Kidney epithelial cell (primary cell): ENCODE results near the gene ARHGEF1. TPM values are rescaled to one million over a fixed set of nuclear protein-coding genes. Genes with fewer than 3 reads are reported as not detected.

Experiments used
- DNase-seq: peaks from one replicate; pipeline ENCODE4 v3.0.0-alpha.2; 2010; ENCODE audit warnings: low read depth
- H3K27me3 ChIP-seq: 2 replicates; pipeline ENCODE4 v1.6.0; 2011; ENCODE audit warnings: low read length; ENCODE audit not compliant: control insufficient read depth, insufficient read depth
- H3K36me3 ChIP-seq: 2 replicates; pipeline ENCODE4 v1.5.1; 2011; ENCODE audit warnings: low read length; ENCODE audit not compliant: control insufficient read depth, insufficient read depth
- H3K4me3 ChIP-seq: 2 replicates; pipeline ENCODE4 v1.5.1; 2011; ENCODE audit warnings: low read depth, mild to moderate bottlenecking, control low read depth, low read length
- total RNA-seq: library from RNA; depleted of rRNA; stranded (reverse); fragments of >200 nt; gene quantifications from 2 replicates; pipeline ENCODE4 v1.2.3, GENCODE V29; 2015
- TF ChIP-seq, protein P1 (sequence below): IDR thresholded peaks from 2 replicates; pipeline ENCODE4 v1.5.1; 2011; ENCODE audit warnings: mild to moderate bottlenecking, moderate library complexity, low read length, control low read depth, inconsistent platforms; ENCODE audit not compliant: insufficient read depth, poor library complexity, severe bottlenecking

Gene ARHGEF1
- total RNA-seq, 1 donor from 2014 or later = 72.2 TPM

DNA sequence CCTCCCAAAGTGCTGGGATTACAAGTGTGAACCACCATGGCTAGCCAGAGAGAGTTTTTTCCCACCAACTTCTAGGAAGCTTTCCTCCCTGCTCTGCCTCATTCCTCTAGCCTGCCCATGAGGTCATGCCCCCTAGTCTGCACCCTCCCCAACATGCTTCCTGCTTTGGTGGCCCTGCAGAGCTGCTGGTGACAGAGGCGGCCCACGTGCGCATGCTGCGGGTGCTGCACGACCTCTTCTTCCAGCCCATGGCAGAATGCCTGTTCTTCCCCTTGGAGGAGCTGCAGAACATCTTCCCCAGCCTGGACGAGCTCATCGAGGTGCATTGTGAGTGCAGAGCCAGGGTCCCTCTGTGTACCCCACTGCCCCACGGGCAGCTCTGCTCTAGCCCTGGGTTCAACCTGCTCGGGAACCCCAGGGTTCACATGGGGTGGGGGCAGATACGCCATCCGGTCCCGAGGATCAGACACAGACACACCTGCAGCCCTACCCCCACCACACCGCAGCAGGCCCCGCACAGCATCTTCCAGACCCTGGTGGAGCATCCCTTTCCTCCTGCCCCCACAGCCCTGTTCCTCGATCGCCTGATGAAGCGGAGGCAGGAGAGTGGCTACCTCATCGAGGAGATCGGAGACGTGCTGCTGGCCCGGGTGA is 18.9 kb downstream of the ARHGEF1 start:
- Histone ChIP-seq H3K36me3 (no peaks in the 10 kb centered on the region), H3K27me3 (no peaks in the 10 kb centered on the region), H3K4me3 (no peak overlapping the region)
- TF ChIP-seq, protein P1, sequence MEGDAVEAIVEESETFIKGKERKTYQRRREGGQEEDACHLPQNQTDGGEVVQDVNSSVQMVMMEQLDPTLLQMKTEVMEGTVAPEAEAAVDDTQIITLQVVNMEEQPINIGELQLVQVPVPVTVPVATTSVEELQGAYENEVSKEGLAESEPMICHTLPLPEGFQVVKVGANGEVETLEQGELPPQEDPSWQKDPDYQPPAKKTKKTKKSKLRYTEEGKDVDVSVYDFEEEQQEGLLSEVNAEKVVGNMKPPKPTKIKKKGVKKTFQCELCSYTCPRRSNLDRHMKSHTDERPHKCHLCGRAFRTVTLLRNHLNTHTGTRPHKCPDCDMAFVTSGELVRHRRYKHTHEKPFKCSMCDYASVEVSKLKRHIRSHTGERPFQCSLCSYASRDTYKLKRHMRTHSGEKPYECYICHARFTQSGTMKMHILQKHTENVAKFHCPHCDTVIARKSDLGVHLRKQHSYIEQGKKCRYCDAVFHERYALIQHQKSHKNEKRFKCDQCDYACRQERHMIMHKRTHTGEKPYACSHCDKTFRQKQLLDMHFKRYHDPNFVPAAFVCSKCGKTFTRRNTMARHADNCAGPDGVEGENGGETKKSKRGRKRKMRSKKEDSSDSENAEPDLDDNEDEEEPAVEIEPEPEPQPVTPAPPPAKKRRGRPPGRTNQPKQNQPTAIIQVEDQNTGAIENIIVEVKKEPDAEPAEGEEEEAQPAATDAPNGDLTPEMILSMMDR = no peak
- DNase-seq = no peak

DNA sequence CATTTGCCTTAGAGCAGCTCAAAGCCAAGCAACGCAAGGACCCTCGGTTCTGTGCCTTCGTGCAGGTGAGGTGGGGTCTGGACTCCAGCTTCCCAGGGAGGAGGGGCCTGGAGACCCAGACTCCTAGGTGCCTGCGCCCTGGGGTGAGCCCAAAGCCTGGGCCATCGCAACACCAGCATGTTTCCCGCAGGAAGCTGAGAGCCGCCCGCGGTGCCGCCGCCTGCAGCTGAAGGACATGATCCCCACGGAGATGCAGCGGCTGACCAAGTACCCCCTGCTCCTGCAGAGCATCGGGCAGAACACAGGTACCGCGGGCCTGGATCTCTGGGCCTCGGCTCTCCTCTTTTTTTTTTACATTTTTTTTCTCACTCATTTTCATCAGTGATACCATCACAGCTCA is 19.6 kb downstream of the ARHGEF1 start:
- Histone ChIP-seq H3K36me3 (no peaks in the 10 kb centered on the region), H3K4me3 (no peak overlapping the region)

DNA sequence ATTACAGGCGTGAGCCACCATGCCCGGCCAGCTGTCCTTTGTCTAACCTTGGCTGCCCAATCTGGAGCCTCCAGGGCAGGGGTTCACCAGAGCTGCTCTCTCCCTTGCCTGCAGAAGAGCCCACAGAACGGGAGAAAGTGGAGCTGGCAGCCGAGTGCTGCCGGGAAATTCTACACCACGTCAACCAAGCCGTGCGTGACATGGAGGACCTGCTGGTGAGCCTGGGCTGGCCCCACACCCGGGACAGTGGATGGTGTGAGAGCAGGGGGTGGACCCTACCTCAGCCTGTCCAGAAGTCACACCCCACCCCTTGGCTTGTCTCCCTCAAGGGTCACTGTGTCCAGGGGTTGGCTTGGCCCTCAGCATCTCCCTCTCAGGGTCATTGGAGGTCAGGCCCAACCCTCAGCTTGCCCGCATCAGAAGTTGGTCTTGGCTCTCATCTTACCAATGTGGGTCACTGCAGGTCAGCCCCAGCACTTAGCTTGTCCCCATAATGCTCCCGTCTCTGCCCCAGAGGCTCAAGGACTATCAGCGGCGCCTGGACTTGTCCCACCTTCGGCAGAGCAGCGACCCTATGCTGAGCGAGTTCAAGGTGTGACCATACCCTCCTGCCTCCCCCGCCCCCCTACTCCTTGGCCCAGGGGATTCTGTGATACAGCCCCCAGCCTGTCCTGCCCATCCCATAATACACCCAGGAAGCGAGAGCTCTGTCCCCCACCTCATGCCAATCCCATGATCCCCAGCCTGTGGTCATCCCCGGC is 20.4 kb downstream of the ARHGEF1 start:
- Histone ChIP-seq H3K27me3 (no peaks in the 10 kb centered on the region), H3K36me3 (no peaks in the 10 kb centered on the region), H3K4me3 (no peak overlapping the region)
- no peak for DNase-seq
- TF ChIP-seq, protein P1 = no peak

More for the DNA sequence above, 19.6 kb downstream of the ARHGEF1 start:
- no peaks in the 10 kb centered on the region for H3K27me3 ChIP-seq
- DNase-seq = no peak
- TF ChIP-seq, protein P1 = no peak

DNA sequence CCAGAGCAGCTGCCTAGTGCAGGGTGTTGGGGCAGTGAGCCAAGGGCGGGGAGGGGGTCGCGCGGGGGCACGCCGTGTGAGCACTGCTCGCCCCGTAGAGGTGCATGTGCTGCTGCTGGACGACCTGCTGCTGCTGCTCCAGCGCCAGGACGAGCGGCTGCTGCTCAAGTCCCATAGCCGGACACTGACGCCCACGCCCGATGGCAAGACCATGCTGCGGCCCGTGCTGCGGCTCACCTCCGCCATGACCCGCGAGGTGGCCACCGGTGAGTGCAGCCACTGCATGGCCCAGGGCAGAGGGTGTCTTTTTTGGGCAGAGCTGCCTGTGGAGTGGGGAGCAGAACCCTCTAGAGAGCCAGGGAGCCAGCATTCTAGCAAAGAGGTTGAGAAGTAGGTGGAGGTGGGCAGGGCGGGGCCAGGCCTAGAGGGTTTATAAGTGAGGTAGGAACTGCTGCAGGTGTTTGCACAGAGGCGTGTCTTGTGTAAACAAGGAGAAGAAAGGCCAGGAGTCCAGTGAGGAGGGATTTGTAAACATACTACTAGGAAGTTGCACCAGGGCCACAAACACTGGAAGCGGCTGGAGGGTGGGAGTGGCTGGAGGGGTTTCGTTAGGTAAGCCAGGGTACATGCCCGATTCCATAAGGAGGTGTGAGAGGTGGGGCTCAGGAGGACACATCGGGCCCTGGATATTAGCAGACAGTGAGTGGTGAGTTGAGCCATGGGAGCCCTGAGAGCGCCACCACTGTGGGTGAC is 21.3 kb downstream of the ARHGEF1 start:
- Histone ChIP-seq H3K4me3 (no peak overlapping the region), H3K27me3 (no peaks in the 10 kb centered on the region), H3K36me3 (no peaks in the 10 kb centered on the region)
- TF ChIP-seq, protein P1 = no peak
- no peak for DNase-seq

DNA sequence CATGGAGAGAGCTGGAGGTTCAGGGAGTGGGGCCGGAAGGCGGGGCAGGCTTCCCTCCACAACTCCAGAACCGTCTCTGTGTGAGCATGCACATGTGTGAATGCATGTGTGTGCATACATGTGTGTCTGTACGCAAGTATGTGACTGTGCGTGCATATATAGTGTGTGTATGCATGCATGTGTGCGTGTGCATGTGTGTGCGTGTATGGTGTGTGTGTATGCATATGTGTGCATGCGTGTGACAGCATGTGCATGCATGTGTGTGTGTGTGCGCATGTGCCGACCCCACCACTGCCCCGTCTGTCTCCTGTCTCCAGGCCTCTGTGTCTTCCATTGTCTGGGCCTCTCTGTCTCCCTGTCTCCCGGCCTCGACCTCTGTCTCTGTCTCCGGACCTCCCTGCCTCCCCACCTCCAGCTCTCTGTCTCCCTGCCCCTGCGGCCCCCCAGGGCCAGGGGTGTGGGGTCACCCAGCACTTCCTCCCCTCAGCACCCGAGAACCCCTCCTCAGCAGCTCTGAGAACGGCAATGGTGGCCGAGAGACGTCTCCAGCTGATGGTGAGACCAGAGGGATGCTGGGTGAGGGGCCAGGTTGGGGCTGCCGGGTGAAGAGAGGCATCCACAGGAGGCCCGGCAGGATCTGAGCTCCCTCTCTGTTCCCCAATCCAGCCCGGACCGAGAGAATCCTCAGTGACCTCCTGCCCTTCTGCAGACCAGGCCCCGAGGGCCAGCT is 22.5 kb downstream of the ARHGEF1 start:
- H3K27me3 ChIP-seq = peaks cover 5% of the 10 kb centered on the region
- H3K36me3 ChIP-seq = no peaks in the 10 kb centered on the region
- no peak for DNase-seq
- H3K4me3 ChIP-seq = no peak overlapping the region
- TF ChIP-seq, protein P1 = no peak
